Caco-2 (cell line): ENCODE results near the gene TMEM59L. TPM values are rescaled to one million over a fixed set of nuclear protein-coding genes. Genes with fewer than 3 reads are reported as not detected.

Source experiments
- BruUV-seq: library from RNA; stranded (reverse); fragments of 400-500 nt; replicated peaks from 2 replicates; lab custom pipeline; 2021; lab: Mats Ljungman, UMichigan
- CTCF ChIA-PET: fragments of 300-600 bp; sonication (Branson Sonifier 250); formaldehyde crosslinking; loops from one replicate; lab custom pipeline; 2022; ENCODE audit warnings: antibody characterized with exemption; lab: Charles Lee
- POLR2A ChIA-PET: fragments of 300-600 bp; sonication (Branson Sonifier 250); formaldehyde crosslinking; loops from one replicate; lab custom pipeline; 2022; ENCODE audit warnings: antibody characterized with exemption; lab: Charles Lee
- DNase-seq, 2 experiments: peaks; one replicate each; pipeline versions ENCODE4 v3.0.0 to v3.0.0-alpha.2; 2020 to 2022
- H3K27me3 ChIP-seq: replicated peaks from 2 replicates; pipeline ENCODE4 v1.6.0; 2011; ENCODE audit warnings: low read length; ENCODE audit not compliant: control insufficient read depth, insufficient read depth
- H3K36me3 ChIP-seq: 2 replicates; pipeline ENCODE4 v1.5.1; 2011; ENCODE audit warnings: low read length; ENCODE audit not compliant: control insufficient read depth, insufficient read depth
- H3K4me1 ChIP-seq: fragments of 250-450 bp; sonication (Bioruptor Pico); 2 replicates; pipeline ENCODE4 v1.5.1; 2020; ENCODE audit warnings: mild to moderate bottlenecking
- H3K4me3 ChIP-seq: 2 replicates; pipeline ENCODE4 v1.5.1; 2011; ENCODE audit warnings: low read depth, mild to moderate bottlenecking, control low read depth, low read length
- H3K9me3 ChIP-seq: fragments of 250-450 bp; sonication (Bioruptor Pico); 2 replicates; pipeline ENCODE4 v1.5.1; 2020; ENCODE audit warnings: mild to moderate bottlenecking, moderate library complexity
- H3K27ac Mint-ChIP-seq: one replicate; pipeline ENCODE4 v1.8.0; 2022; ENCODE audit warnings: mixed read lengths; ENCODE audit not compliant: unreplicated experiment
- H3K27me3 Mint-ChIP-seq: one replicate; pipeline ENCODE4 v1.8.0; 2022; ENCODE audit warnings: mixed read lengths; ENCODE audit not compliant: insufficient read depth, unreplicated experiment
- H3K36me3 Mint-ChIP-seq: one replicate; pipeline ENCODE4 v1.8.0; 2022; ENCODE audit warnings: mild to moderate bottlenecking, mixed read lengths; ENCODE audit not compliant: insufficient read depth, unreplicated experiment
- H3K4me1 Mint-ChIP-seq: one replicate; pipeline ENCODE4 v1.8.0; 2022; ENCODE audit warnings: low read depth, mixed read lengths; ENCODE audit not compliant: unreplicated experiment
- H3K4me3 Mint-ChIP-seq: one replicate; pipeline ENCODE4 v1.8.0; 2022; ENCODE audit warnings: mild to moderate bottlenecking, moderate library complexity, mixed read lengths; ENCODE audit not compliant: unreplicated experiment
- H3K9me3 Mint-ChIP-seq: one replicate; pipeline ENCODE4 v1.8.0; 2022; ENCODE audit warnings: mixed read lengths; ENCODE audit not compliant: unreplicated experiment
- CTCF ChIP-seq, 2 experiments: fragments of 200-600 bp in 1 of 2; IDR thresholded peaks; 1 replicate in 1 of 2; 2 replicates in 1 of 2; pipeline versions ENCODE4 v1.5.1 to v1.8.0; 2011 to 2022; ENCODE audit warnings: antibody characterized with exemption in 1 of 2, control low read depth in 1 of 2, inconsistent platforms in 1 of 2, low read depth in 1 of 2, low read length in 1 of 2, mild to moderate bottlenecking in 1 of 2, moderate library complexity in 1 of 2; ENCODE audit not compliant: insufficient read depth in 1 of 2, severe bottlenecking in 1 of 2, unreplicated experiment in 1 of 2
- intact Hi-C: fragments of 100-400 bp; cut with micrococcal nuclease; formaldehyde crosslinking; loops from one replicate; pipeline ENCODE4 v1.10.0; 2022; ENCODE audit not compliant: unreplicated experiment
- total RNA-seq: library from RNA; stranded (reverse); gene quantifications from 2 replicates; pipeline ENCODE4 v1.2.3, GENCODE V29; 2022

The TMEM59L gene
- total RNA-seq, 1 experiment from 2014 or later = 0.25 TPM

DNA sequence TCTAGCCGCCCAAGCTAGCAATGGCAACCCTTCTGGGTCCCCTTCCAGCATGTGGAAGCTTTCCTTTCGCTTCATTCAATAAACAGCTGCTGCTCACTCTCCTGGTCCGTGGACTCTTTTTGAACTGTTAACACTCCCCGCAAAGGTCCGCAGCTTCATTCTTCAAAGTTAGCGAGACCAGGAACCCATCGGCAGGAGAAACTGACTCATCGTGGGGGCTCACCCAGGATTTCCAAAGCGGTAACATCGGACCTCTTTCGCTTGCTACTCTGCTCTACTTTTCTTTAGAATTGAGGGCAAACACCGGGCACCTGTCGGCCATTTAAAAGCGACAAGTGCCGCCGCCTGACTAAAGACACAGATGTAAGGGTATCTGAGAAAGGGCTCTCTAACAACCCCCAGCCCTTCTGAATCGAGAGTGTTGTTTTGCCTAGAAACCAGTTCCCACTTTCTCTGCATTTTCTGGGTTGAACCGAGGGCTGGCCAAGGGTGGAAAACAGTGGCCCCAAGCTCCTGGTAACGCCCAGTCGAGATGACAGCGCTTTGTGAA is 35.2 kb upstream of the TMEM59L start:
- H3K27me3 ChIP-seq = no peaks in the 10 kb centered on the region
- Mint-ChIP-seq H3K4me3 (no peak overlapping the region), H3K4me1 (peaks cover 8% of the 10 kb centered on the region), H3K9me3 (no peaks in the 10 kb centered on the region), H3K27me3 (no peaks in the 10 kb centered on the region), H3K27ac (no peak overlapping the region), H3K36me3 (peaks cover 64% of the 10 kb centered on the region)
- peaks cover 1% of the 10 kb centered on the region; the same call in 1 of the 2 replicates for H3K36me3 ChIP-seq
- DNase-seq = no peak
- CTCF ChIA-PET = interaction anchor here (0.6 kb wide), 1 partner anchor 314 kb away, joined by 3 read pairs; no protein-coding TSS in a partner anchor
- BruUV-seq = no TSS peak
- no peak for TF ChIP-seq CTCF (IDR thresholded peaks at IDR 0.05; ENCODE audit: insufficient read depth in 1 of 2, low read depth in 1 of 2, low read length in 1 of 2, severe bottlenecking in 1 of 2, unreplicated experiment in 1 of 2)
- intact Hi-C loops = no loop called here
- peaks cover 9% of the 10 kb centered on the region; the same call in 1 of the 2 replicates for H3K4me1 ChIP-seq
- no peaks in the 10 kb centered on the region for H3K9me3 ChIP-seq
- POLR2A ChIA-PET = interaction anchor here (1.5 kb wide), 1 partner anchor 12 kb away, joined by 4 read pairs; no protein-coding TSS in a partner anchor
- no peak overlapping the region for H3K4me3 ChIP-seq

GRCh38 chr19:18580311-18580710 is 32.4 kb upstream of the TMEM59L start:
- Mint-ChIP-seq H3K9me3 (no peaks in the 10 kb centered on the region), H3K27me3 (no peaks in the 10 kb centered on the region), H3K27ac (no peak overlapping the region), H3K4me1 (no peaks in the 10 kb centered on the region), H3K36me3 (peaks cover 36% of the 10 kb centered on the region), H3K4me3 (no peak overlapping the region)
- intact Hi-C loops = loop anchor here (10.0 kb wide), 1 partner anchor 116 kb away; no protein-coding TSS in a partner anchor
- no peaks in the 10 kb centered on the region for H3K36me3 ChIP-seq
- H3K4me3 ChIP-seq = no peak overlapping the region
- DNase-seq = no peak
- no peaks in the 10 kb centered on the region for H3K27me3 ChIP-seq
- H3K4me1 ChIP-seq = no peaks in the 10 kb centered on the region
- POLR2A ChIA-PET = no interaction called here
- no TSS peak for BruUV-seq
- no peaks in the 10 kb centered on the region for H3K9me3 ChIP-seq
- CTCF ChIA-PET = no interaction called here
- no peak for TF ChIP-seq CTCF (IDR thresholded peaks at IDR 0.05; ENCODE audit: insufficient read depth in 1 of 2, low read depth in 1 of 2, low read length in 1 of 2, severe bottlenecking in 1 of 2, unreplicated experiment in 1 of 2)

GRCh38 chr19:18586306-18586705 is 26.4 kb upstream of the TMEM59L start:
- Histone ChIP-seq H3K4me1 (no peaks in the 10 kb centered on the region), H3K27me3 (no peaks in the 10 kb centered on the region), H3K36me3 (no peaks in the 10 kb centered on the region), H3K9me3 (no peaks in the 10 kb centered on the region), H3K4me3 (no peak overlapping the region)
- Mint-ChIP-seq H3K4me3 (no peak overlapping the region), H3K9me3 (no peaks in the 10 kb centered on the region), H3K27me3 (no peaks in the 10 kb centered on the region), H3K4me1 (peaks cover 7% of the 10 kb centered on the region), H3K36me3 (peaks cover 8% of the 10 kb centered on the region), H3K27ac (no peak overlapping the region)
- no TSS peak for BruUV-seq
- intact Hi-C loops = loop anchor here (5.0 to 10.0 kb wide), 2 partner anchors 122 to 261 kb away; no protein-coding TSS in a partner anchor
- ChIA-PET POLR2A (no interaction called here), CTCF (no interaction called here)
- peak in 1 of 2 experiments; percentile 2 for TF ChIP-seq CTCF (IDR thresholded peaks at IDR 0.05; ENCODE audit: insufficient read depth in 1 of 2, low read depth in 1 of 2, low read length in 1 of 2, severe bottlenecking in 1 of 2, unreplicated experiment in 1 of 2)
- DNase-seq = no peak
